Measurements from ENCODE around the gene ABHD1.

The ABHD1 gene

GRCh38 chr2:27086724-27087593 is 36.7 kb upstream of the ABHD1 start, which contains the start of gene KHK:
KHK (plus strand) TSS chr2:27086772; CDS start chr2:27087260, 488 bp downstream.
- no peak for DNase-seq (ENCODE audit: low read depth, low spot score)

GRCh38 chr2:27087823-27088410 is 35.7 kb upstream of the ABHD1 start:
- DNase-seq (ENCODE audit: low read depth, low spot score): no peak

GRCh38 chr2:27088634-27089033 is 35.0 kb upstream of the ABHD1 start:
- no peak for DNase-seq (ENCODE audit: low read depth, low spot score)

GRCh38 chr2:27089111-27089954 is 34.3 kb upstream of the ABHD1 start:
- DNase-seq (ENCODE audit: low read depth, low spot score): no peak

GRCh38 chr2:27091746-27092695 is 31.6 kb upstream of the ABHD1 start:
- no peak for DNase-seq (ENCODE audit: low read depth, low spot score)

- DNase-seq (ENCODE audit: low read depth, low spot score): no peak
These were observed 30.8 kb upstream of the ABHD1 start for GRCh38 chr2:27092696-27093429.

- DNase-seq (ENCODE audit: low read depth, low spot score): no peak
These were observed 29.9 kb upstream of the ABHD1 start for GRCh38 chr2:27093430-27094352.

- DNase-seq (ENCODE audit: low read depth, low spot score): no peak
These were observed 29.1 kb upstream of the ABHD1 start for GRCh38 chr2:27094353-27094984.

GRCh38 chr2:27095427-27095744 is 28.2 kb upstream of the ABHD1 start:
- no peak for DNase-seq (ENCODE audit: low read depth, low spot score)

GRCh38 chr2:27095745-27096651 is 27.6 kb upstream of the ABHD1 start:
- no peak for DNase-seq (ENCODE audit: low read depth, low spot score)

- no peak for DNase-seq (ENCODE audit: low read depth, low spot score)
These were observed 26.8 kb upstream of the ABHD1 start for GRCh38 chr2:27096748-27097297.

GRCh38 chr2:27097341-27097740 is 26.3 kb upstream of the ABHD1 start:
- DNase-seq (ENCODE audit: low read depth, low spot score): no peak

GRCh38 chr2:27099334-27099955 is 24.2 kb upstream of the ABHD1 start:
- DNase-seq (ENCODE audit: low read depth, low spot score): no peak

GRCh38 chr2:27100036-27100435 is 23.6 kb upstream of the ABHD1 start:
- DNase-seq (ENCODE audit: low read depth, low spot score): no peak

GRCh38 chr2:27102329-27102728 is 21.3 kb upstream of the ABHD1 start:
- DNase-seq (ENCODE audit: low read depth, low spot score): no peak

- no peak for DNase-seq (ENCODE audit: low read depth, low spot score)
These were observed 17.6 kb upstream of the ABHD1 start for GRCh38 chr2:27105981-27106380.

GRCh38 chr2:27108221-27108620 is 15.4 kb upstream of the ABHD1 start:
- DNase-seq (ENCODE audit: low read depth, low spot score): no peak
